Measurements from ENCODE around the gene DPAGT1.

Gene DPAGT1

DNA sequence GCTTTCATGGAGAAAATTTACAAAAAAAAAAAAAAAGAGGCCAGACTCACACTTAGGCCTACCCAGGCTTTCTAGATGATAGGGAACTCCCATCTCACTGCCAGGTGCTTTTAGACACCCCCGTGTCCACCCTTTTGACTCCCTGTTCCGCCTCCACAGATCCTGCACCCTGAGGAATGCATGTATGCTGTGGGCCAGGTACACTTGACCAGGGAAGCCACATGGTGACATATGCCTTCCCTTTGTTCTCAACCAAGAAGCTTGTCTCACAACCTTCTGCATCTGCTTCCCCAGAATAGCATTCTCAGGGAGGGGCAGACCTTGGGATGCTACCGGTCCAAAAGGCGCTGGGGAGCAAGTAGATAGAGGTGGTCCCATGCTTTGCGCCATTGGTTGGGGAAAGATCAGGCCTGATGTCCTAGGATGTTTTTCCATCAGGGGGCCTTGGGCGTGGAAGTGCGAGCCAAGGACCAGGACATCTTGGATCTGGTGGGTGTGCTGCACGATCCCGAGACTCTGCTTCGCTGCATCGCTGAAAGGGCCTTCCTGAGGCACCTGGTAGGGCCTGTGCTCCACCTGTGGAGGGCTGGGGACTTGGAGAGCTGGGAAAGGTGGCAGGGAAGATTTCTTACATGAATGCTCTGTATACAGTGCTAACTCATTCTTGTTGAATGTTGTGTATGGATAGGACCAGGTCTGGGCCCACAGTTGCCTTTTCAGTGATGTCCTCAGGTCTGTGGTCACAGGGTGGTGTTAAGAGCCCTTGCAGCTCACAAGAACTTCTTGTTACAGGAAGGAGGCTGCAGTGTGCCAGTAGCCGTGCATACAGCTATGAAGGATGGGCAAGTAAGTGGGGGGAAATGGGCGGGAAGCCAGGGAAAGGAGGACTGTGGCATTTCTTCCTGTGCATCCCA is 9.4 kb downstream of the DPAGT1 start (continued):
- TF ChIP-seq RBAK (tag by site-specific recombination; IDR thresholded peaks at IDR 0.05) (no peak), PRDM4 (tag by site-specific recombination; IDR thresholded peaks at IDR 0.05) (no peak), GLI2 (tag by site-specific recombination; IDR thresholded peaks at IDR 0.05; ENCODE audit: borderline replicate concordance, low read depth) (no peak), ZNF600 (tag by site-specific recombination; IDR thresholded peaks at IDR 0.05) (peak; percentile 64), ZNF777 (tag by site-specific recombination; IDR thresholded peaks at IDR 0.05; ENCODE audit: borderline replicate concordance) (no peak), YY2 (tag by site-specific recombination; IDR thresholded peaks at IDR 0.05) (no peak), GLI4 (tag by site-specific recombination; IDR thresholded peaks at IDR 0.05) (no peak), ZNF548 (tag by site-specific recombination; IDR thresholded peaks at IDR 0.05) (no peak), EGR2 (tag by site-specific recombination; IDR thresholded peaks at IDR 0.05; ENCODE audit: low read depth) (peak; percentile 27; the same call in 1 of the 2 replicates), ZNF132 (tag by site-specific recombination; IDR thresholded peaks at IDR 0.05; ENCODE audit: borderline replicate concordance) (no peak), ZNF560 (tag by site-specific recombination; IDR thresholded peaks at IDR 0.05; ENCODE audit: borderline replicate concordance) (no peak)
- TF ChIP-seq, protein P1, sequence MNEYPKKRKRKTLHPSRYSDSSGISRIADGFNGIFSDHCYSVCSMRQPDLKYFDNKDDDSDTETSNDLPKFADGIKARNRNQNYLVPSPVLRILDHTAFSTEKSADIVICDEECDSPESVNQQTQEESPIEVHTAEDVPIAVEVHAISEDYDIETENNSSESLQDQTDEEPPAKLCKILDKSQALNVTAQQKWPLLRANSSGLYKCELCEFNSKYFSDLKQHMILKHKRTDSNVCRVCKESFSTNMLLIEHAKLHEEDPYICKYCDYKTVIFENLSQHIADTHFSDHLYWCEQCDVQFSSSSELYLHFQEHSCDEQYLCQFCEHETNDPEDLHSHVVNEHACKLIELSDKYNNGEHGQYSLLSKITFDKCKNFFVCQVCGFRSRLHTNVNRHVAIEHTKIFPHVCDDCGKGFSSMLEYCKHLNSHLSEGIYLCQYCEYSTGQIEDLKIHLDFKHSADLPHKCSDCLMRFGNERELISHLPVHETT (tag by site-specific recombination; IDR thresholded peaks at IDR 0.05) = no peak
- TF ChIP-seq, protein P2, sequence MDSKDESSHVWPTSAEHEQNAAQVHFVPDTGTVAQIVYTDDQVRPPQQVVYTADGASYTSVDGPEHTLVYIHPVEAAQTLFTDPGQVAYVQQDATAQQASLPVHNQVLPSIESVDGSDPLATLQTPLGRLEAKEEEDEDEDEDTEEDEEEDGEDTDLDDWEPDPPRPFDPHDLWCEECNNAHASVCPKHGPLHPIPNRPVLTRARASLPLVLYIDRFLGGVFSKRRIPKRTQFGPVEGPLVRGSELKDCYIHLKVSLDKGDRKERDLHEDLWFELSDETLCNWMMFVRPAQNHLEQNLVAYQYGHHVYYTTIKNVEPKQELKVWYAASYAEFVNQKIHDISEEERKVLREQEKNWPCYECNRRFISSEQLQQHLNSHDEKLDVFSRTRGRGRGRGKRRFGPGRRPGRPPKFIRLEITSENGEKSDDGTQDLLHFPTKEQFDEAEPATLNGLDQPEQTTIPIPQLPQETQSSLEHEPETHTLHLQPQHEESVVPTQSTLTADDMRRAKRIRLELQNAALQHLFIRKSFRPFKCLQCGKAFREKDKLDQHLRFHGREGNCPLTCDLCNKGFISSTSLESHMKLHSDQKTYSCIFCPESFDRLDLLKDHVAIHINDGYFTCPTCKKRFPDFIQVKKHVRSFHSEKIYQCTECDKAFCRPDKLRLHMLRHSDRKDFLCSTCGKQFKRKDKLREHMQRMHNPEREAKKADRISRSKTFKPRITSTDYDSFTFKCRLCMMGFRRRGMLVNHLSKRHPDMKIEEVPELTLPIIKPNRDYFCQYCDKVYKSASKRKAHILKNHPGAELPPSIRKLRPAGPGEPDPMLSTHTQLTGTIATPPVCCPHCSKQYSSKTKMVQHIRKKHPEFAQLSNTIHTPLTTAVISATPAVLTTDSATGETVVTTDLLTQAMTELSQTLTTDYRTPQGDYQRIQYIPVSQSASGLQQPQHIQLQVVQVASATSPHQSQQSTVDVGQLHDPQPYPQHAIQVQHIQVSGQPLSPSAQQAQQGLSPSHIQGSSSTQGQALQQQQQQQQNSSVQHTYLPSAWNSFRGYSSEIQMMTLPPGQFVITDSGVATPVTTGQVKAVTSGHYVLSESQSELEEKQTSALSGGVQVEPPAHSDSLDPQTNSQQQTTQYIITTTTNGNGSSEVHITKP (tag by site-specific recombination; IDR thresholded peaks at IDR 0.05) = peak; percentile 54

- Histone ChIP-seq H3K27ac (ENCODE audit: extremely low read depth, low read depth, low read length) (no peak overlapping the region; the same call in 1 of the 2 replicates), H3K9me3 (ENCODE audit: control insufficient read depth, insufficient read depth, low read depth, low read length) (no peaks in the 10 kb centered on the region), H3K4me3 (ENCODE audit: low read depth, low read length) (no peak overlapping the region), H3K4me1 (ENCODE audit: control insufficient read depth, insufficient read depth, low read length) (no peaks in the 10 kb centered on the region), H3K36me3 (ENCODE audit: control insufficient read depth in 2 of 2, insufficient read depth in 1 of 2, low read length in 2 of 2) (peaks cover 0 to 63% of the 10 kb centered on the region in 2 experiments; a peak in 1 of 3 replicates)
- ChIA-PET CTCF (interaction anchor here (1.0 kb wide), 1 partner anchor 61 kb away, joined by 3 read pairs; no protein-coding TSS in a partner anchor), POLR2A (interaction anchor here (0.8 to 2.8 kb wide), 8 partner anchors 9 to 226 kb away, joined by 3 to 20 read pairs (median 6); partner anchors contain the start of genes C2CD2L, DPAGT1, HYOU1 and MCAM)
- no peak for TF ChIP-seq ZNF791 (tag by site-specific recombination; IDR thresholded peaks at IDR 0.05)
- TF ChIP-seq PRDM1 (tag by site-specific recombination; IDR thresholded peaks at IDR 0.05) = peak; percentile 68
- TF ChIP-seq ZSCAN5A (tag by site-specific recombination; IDR thresholded peaks at IDR 0.05) = no peak
- TF ChIP-seq ZNF555 (tag by site-specific recombination; conservative IDR thresholded peaks at IDR 0.05) = no peak
- no peak for TF ChIP-seq OVOL3 (tag by site-specific recombination; IDR thresholded peaks at IDR 0.05)
- no peak for TF ChIP-seq IKZF3 (tag by site-specific recombination; IDR thresholded peaks at IDR 0.05)
- TF ChIP-seq ZSCAN16 (tag by site-specific recombination; IDR thresholded peaks at IDR 0.05) = no peak
- TF ChIP-seq ZBTB21 (tag by site-specific recombination; IDR thresholded peaks at IDR 0.05) = no peak
- TF ChIP-seq ZNF600 (tag by site-specific recombination; IDR thresholded peaks at IDR 0.05) = peak; percentile 51
- TF ChIP-seq, protein P3, sequence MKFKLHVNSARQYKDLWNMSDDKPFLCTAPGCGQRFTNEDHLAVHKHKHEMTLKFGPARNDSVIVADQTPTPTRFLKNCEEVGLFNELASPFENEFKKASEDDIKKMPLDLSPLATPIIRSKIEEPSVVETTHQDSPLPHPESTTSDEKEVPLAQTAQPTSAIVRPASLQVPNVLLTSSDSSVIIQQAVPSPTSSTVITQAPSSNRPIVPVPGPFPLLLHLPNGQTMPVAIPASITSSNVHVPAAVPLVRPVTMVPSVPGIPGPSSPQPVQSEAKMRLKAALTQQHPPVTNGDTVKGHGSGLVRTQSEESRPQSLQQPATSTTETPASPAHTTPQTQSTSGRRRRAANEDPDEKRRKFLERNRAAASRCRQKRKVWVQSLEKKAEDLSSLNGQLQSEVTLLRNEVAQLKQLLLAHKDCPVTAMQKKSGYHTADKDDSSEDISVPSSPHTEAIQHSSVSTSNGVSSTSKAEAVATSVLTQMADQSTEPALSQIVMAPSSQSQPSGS (tag by site-specific recombination; IDR thresholded peaks at IDR 0.05; ENCODE audit: low read depth) = peak; percentile 53; the same call in 1 of the 2 replicates
- TF ChIP-seq, protein P4, sequence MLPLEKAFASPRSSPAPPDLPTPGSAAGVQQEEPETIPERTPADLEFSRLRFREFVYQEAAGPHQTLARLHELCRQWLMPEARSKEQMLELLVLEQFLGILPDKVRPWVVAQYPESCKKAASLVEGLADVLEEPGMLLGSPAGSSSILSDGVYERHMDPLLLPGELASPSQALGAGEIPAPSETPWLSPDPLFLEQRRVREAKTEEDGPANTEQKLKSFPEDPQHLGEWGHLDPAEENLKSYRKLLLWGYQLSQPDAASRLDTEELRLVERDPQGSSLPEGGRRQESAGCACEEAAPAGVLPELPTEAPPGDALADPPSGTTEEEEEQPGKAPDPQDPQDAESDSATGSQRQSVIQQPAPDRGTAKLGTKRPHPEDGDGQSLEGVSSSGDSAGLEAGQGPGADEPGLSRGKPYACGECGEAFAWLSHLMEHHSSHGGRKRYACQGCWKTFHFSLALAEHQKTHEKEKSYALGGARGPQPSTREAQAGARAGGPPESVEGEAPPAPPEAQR (tag by site-specific recombination; IDR thresholded peaks at IDR 0.05) = no peak
Measured at GRCh38 chr11:119091178-119091577, 10.5 kb downstream of the DPAGT1 start.
